ENCODE measurements around the gene DBN1.

The DBN1 gene

GRCh38 chr5:177472460-177473442 lies 683 bp downstream of the DBN1 start:
- no peak for DNase-seq

GRCh38 chr5:177471610-177472356 lies 1.7 kb downstream of the DBN1 start:
- DNase-seq: no peak

GRCh38 chr5:177470759-177471536 lies 2.5 kb downstream of the DBN1 start:
- DNase-seq: no peak

DNA sequence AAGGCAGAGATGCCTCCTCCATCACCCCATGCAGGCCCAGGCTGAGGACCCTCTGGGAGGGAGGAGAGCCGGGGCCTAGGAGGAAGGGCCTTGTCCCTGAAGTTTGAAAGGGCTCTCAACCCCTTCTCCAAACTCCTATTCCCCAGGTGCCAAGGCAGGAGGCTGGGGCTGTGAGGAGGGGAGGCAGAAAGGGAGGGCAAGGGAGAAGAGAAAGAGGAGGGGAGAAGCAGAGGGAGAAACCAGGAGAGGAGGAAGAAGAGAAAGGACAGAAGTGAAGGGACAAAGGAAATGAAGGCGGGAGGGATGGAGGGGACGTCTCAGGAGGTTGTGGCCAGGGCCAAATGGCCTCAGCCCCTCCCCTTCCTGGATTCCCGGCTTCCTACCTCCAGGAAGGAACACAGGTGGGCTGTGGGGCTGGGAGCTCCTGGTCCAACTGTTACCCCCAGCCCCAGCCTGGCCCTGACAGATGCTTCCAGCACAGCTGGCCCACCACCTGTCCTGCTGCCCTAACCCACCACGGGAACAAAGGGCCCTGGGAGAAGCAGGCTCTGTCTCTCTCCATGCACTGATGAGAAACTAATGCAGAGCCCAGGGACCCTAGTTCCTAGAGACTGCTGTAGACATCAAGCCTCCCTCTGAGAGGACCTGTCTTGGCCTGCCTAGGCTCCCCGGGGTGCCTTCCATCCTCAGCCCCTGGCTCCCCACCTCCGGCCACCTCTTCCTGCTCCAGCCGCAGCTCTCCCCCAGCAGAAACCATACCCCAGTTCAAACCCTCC lies 3.5 kb downstream of the DBN1 start:
- DNase-seq: no peak

DNA sequence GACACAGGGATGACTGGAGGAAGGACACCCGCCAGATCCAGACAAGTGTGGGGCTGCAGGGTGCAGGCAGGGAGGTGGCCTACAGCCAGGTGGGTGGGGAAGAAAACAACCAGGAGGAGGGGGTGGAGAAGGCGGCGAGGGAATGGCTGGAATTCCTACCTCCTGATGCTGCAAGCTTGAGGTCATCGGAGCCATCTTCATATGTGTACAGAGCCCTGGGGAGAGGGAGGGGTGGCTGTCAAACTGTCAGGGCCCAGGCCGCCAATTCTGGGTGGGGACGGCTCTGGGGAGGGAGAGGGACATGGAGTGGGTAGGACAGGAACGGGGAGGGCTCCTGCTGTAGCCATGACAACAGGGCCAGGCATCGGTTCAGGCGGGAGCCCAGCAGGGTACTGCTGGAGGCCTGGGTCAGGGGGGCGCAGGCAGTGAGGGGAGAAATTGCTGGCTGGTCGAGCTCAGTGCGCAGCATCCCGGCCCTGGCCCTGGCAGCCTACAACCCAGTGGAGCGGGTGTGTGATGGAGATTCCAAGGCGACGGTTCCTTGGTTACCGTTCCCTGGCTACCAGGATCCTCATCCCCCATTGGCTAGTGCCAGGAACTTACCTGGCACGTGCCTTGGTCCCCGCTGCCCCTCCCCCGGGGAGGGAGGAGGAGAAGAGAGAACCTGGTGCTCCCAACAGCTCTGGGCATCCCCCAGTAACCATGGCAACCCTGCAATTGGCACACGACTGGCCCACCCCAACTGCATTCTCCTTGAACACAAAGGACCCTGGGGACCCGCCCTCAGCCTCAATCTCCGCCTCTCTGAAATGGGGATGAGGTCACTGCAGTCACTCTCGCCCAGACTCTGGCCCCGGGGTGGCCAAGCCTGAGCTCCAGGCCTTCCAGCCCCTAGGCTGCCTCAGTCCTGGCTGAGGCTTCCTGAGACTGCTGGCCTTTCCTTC lies 4.5 kb downstream of the DBN1 start:
- DNase-seq: no peak

DNA sequence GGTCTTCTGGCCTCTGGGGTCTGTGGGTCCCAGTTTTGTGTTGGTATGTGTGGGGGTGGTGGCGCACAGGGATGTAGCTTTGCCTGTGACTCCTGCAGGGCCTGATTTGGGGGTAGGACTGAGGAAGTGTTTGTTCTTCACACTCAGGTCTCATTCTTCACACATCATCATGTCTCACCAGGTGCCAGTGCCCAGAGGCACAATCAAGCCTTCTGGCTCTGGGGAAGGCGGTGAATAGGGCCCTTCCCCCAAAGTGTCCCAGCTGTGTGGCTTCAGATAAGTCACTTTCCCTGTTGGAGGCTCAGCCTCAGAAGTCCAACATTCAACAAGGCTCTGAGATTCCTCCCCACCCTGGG lies 5.1 kb downstream of the DBN1 start:
- no peak for DNase-seq

DNA sequence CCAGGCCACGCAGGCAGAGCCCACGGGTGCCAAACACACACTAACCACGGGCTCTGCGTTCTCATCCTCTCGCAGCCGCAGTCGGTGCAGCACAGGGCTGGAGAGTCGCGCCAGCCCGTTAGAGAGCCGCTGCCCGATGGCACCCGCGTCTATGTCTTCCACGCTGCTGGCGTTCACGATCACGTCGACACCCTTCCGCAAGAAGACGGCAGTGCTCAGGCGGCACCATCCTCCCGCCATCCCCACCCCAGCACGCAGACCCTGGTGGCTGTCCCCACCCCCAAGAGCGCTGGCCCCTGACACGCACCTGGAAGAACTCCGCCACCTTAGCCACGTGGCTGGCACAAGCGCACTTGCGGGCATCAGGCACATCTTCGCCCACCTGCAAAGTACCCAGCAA lies 6.0 kb downstream of the DBN1 start:
- no peak for DNase-seq

DNA sequence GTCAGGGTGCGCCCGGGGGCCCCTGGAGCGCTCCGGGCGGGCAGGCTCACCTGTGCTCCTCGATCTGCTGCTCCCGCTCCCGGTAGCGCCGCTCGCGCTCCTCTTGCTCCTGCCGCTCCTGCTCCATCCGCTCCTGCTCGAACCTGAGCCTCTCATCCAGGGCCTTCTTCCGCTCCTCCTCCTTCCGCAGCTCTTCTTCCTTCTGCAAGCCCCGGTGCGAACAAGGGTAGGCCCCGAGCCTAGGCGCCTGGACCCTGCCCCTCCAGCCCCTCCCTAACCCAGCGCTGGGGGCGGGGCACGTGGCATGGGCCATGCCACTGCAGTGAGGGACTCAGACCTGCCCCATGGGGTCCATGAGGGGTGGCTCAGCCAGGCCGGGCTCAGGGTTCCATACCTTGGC lies 6.6 kb downstream of the DBN1 start:
- DNase-seq: no peak

DNA sequence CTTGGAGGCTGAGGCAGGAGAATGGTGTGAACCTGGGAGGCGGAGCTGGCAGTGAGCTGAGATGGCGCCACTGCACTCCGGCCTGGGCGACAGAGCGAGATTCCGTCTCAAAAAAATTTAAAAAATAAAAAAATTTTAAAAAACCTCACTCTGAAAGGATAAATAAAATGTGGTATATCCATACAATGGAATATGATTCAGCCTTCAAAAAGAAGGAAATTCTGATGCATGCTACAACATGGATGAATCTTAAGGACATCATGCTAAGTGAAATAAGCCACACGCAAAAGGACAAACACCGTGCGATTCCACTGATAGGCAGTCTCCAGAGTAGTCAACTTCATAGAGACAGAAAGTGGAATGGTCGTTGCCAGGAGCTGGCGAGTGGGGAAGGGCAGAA lies 8.4 kb downstream of the DBN1 start:
- DNase-seq: no peak

- DNase-seq: no peak
These were observed 11.3 kb downstream of the DBN1 start for GRCh38 chr5:177462021-177462670.

DNA sequence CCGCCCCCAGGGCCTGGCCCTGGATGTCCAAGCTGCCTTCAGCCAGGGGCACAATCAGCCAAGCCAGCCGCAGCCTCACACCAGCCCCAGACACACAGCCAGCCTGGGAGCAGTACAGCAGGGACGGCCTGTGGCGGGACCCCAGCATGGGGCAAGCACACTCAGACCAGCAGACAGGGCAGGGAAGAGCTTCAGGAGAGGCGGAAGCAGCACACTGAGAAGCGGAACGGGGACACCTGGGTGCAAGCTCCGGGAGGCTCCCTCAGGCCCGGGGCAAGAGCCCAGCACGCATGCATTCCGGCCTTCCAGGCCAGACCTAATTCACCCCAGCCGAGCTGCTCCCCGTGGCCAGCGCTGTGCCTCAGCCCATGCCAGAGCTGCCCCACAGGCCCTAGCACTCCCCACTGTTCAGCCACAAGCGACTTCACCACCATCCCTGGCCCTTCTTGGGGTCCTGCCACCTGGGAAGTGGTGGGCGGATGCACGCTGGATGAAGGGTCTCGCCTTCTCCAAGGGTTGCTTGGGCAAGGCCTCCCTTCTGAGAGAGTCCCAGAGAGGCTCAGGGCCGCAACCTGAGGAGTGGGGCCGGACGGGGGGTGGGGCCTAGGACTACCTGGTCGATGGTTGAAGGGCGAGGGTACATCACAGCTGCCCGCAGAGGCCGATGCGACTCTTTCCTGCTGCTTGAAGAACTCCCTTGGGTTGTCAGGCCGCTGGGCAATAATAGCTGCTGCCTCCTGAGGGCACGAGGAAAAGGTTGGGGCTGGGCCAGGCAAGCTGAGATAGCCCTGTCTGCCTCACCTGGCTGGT lies 13.4 kb downstream of the DBN1 start:
- DNase-seq: no peak

DNA sequence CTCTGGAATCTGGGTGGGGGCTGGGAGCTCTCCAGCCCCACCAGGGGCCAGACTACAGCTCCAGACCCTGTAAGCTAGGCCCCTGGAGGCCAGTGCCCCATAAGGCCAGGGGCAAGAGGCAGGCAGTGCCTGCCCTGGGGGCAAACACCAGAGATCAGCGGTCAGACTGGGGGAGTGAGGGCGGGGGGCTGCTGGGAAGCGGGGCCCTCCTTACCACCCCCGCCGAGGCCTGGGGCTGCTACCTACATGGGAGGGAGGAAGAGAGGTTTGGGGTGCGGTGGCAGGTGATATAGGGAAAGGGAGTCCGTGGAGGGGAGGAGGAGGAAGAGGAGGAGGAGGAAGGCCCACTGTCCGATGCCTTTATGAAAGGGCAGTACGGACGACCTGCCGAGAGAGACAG lies 14.1 kb downstream of the DBN1 start:
- DNase-seq: no peak

- DNase-seq: no peak
These were observed 14.5 kb downstream of the DBN1 start for GRCh38 chr5:177458912-177459350.

DNA sequence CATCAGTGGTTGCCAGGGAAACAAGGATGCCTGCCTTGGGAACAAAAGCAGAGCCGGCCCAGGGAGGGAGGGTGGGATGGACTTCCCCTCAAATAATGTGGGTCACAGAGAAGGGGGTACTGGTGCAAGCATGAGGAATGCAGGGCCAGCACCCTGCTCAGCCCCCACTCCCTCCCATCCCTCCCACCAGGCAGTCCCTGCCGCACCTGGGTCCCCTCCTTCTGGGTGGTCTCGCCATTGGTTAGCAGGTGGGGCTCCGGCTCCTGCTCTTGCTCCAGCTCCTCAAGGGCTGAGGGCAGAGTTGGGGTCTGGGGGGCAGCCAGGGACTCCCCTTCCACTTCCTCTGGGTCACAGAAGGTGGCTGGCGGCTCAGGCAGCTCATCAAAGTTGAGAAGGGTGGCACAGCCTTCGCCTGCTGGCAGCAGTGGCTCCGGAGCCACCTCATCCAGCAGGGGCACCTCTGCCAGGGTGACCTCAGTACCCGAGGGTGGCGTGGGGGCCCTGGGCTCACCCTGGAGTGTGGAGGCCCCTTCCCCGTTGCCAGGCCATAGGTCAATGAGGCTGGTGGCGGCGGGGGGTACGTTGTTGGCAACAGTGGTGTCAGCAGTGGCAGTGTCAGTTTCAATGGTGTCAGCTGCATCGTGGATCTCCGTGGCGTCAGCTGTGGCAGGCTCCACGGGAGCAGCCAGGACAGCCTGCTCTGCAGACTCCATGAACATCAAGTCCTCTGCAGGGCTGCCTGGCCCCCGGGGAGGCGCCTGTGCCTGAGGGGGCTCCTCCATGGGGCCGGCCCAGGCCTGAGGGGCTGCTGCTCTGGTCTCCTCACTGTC lies 15.4 kb downstream of the DBN1 start:
- no peak for DNase-seq

DNA sequence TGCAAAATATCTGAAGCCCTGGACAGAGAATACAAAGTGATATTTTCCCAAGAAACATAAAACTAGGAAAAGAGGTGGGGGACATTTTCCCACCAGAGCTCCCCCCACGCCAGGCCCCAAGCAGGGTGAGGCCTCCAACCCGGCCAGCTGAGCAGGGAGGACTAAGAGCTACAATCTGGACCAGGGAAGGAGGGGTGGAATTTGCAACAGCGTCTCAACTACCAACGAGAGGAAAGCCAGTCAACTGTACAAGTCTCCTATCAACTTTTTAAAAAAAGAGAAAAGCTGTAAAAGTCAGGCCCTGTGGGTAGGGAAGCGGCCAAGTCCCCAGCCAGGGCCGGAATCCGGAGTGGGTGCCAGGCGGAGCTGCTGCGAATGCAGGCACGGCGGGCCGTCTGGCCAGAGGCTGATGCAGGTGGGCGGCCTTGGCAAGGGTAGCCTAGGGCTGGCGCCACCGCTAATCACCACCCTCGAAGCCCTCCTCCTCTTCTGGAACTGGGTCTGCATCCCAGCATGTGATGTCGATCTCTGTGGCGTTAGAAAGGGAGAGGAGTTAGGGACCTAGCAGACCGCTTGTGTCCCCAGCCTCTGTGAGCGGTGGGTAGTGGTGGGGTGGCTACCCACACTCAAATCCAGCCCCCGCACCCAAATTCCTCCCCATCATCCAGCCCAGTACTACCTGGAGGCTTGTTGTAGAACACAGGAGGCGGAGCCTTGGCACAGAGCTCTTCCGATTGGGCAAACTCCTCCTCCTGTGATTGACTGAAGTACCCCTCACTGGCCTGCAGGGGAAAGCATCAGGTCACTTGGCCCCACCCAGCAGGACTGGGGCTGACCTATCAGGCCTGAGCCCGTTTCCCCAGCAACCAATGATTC lies 16.2 kb downstream of the DBN1 start:
- peak; percentile 40 for DNase-seq

- no peak for DNase-seq
These were observed 16.9 kb downstream of the DBN1 start for GRCh38 chr5:177456591-177456964.

DNA sequence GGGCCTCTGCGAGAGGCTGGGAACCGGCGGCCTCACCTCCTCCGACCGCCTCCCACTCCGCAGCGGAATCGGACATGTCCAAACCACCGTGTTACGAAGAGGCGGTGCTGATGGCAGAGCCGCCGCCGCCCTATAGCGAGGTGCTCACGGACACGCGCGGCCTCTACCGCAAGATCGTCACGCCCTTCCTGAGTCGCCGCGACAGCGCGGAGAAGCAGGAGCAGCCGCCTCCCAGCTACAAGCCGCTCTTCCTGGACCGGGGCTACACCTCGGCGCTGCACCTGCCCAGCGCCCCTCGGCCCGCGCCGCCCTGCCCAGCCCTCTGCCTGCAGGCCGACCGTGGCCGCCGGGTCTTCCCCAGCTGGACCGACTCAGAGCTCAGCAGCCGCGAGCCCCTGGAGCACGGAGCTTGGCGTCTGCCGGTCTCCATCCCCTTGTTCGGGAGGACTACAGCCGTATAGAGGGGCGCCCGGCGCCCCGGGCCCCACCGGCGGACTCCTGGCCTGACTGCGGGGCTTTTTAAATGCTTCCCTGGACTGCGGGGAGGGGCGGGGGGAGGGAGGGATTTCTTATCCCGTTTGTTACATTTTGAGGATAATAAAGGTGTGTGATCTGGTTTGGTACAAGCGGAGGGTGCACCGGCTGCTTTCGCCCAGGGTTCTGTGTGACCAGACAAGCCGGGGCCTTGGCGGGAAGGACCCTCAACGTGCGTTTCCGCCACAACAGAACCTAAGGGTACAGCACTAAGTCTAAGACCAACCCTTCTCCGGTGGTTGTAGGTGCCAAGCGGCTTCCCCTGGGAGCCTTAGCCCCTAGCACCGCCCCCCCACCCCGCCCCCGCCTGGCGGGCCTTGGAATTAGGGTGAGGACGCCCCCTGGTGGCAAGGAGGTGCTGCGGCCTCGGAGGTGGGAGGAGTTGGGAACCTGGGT lies 17.5 kb downstream of the DBN1 start:
- peak; percentile 82 for DNase-seq

Data from NCI-H2107 (cell line).